Peyer's patch (tissue), 4 donors: ENCODE measurements around the gene ANO10. TPM values are rescaled to one million over a fixed set of nuclear protein-coding genes. Genes with fewer than 3 reads are reported as not detected.

ENCODE experiments used
- DNase-seq, 3 donors: peaks; one replicate each; pipeline ENCODE4 v3.0.0-alpha.2; 2017 to 2019
- H3K27ac ChIP-seq, 4 donors: fragments of 200-600 bp; sonication (generic); one replicate each; pipeline ENCODE4 v1.5.1; 2016 to 2019
- H3K27me3 ChIP-seq, 2 donors: fragments of 200-600 bp; sonication (generic); one replicate each; pipeline ENCODE4 v1.5.1; 2019
- H3K36me3 ChIP-seq, 3 donors: fragments of 200-600 bp; sonication (generic); one replicate each; pipeline ENCODE4 v1.5.1; 2016 to 2019
- H3K4me1 ChIP-seq, 4 donors: fragments of 200-600 bp; sonication (generic); one replicate each; pipeline ENCODE4 v1.5.1; 2016 to 2019
- H3K4me3 ChIP-seq, 4 donors: fragments of 200-600 bp; sonication (generic); 1 replicate in 3 of 4; 2 replicates in 1 of 4; pipeline ENCODE4 v1.5.1; 2016 to 2019; ENCODE audit warnings: mild to moderate bottlenecking in 1 of 4
- H3K9me3 ChIP-seq, 4 donors: fragments of 200-600 bp; sonication (generic); one replicate each; pipeline ENCODE4 v1.5.1; 2016 to 2019; ENCODE audit warnings: mild to moderate bottlenecking in 1 of 4
- CTCF ChIP-seq, 6 experiments: fragments of 450-650 bp in 4 of 6; fragments of 200-600 bp in 2 of 6; sonication (generic) in 1 of 6; IDR thresholded peaks; one replicate each; pipeline ENCODE4 v1.5.1; 2017 to 2019; ENCODE audit warnings: antibody characterized with exemption in 6 of 6, mild to moderate bottlenecking in 3 of 6, moderate library complexity in 1 of 6
- POLR2A ChIP-seq, 2 donors: fragments of 450-650 bp; IDR thresholded peaks; one replicate each; pipeline ENCODE4 v1.5.1; 2017; ENCODE audit warnings: antibody characterized with exemption in 2 of 2, mild to moderate bottlenecking in 2 of 2, moderate library complexity in 2 of 2
- total RNA-seq, 4 donors: library from RNA; depleted of rRNA; stranded (reverse); fragments of >200 nt; gene quantifications; one replicate each; pipeline ENCODE4 v1.1.0, GENCODE V29; 2016

The ANO10 gene
- total RNA-seq, 4 donors from 2014 or later, result 33.8 to 110 (median 70.0) TPM

- no peak for TF ChIP-seq POLR2A (IDR thresholded peaks at IDR 0.05)
- no peak for TF ChIP-seq CTCF (IDR thresholded peaks at IDR 0.05)
- no peak overlapping the region for H3K4me3 ChIP-seq
- H3K9me3 ChIP-seq, result no peaks in the 10 kb centered on the region
- peak overlapping the region in 2 of 4 donors; percentile 8 to 9 for H3K27ac ChIP-seq
- DNase-seq, result no peak
- no peaks in the 10 kb centered on the region for H3K27me3 ChIP-seq
- H3K4me1 ChIP-seq, result no peaks in the 10 kb centered on the region
- H3K36me3 ChIP-seq, result no peaks in the 10 kb centered on the region
These were observed 143.6 kb downstream of the ANO10 start for GRCh38 chr3:43478118-43478785.

- H3K4me1 ChIP-seq, result no peaks in the 10 kb centered on the region
- no peak for TF ChIP-seq CTCF (IDR thresholded peaks at IDR 0.05)
- no peak for TF ChIP-seq POLR2A (IDR thresholded peaks at IDR 0.05)
- peak overlapping the region in 3 of 4 donors; percentile 8 to 42 (median 9) for H3K27ac ChIP-seq
- no peaks in the 10 kb centered on the region for H3K27me3 ChIP-seq
- peak in 2 of 3 donors; percentile 45 to 75 for DNase-seq
- H3K36me3 ChIP-seq, result no peaks in the 10 kb centered on the region
- no peak overlapping the region for H3K4me3 ChIP-seq
- H3K9me3 ChIP-seq, result no peaks in the 10 kb centered on the region
These were observed 144.2 kb downstream of the ANO10 start for GRCh38 chr3:43477600-43477999.

GRCh38 chr3:43473737-43474136, 148.1 kb downstream of the ANO10 start:
- no peak for DNase-seq
- H3K27ac ChIP-seq, result no peak overlapping the region
- no peaks in the 10 kb centered on the region for H3K4me1 ChIP-seq
- no peaks in the 10 kb centered on the region for H3K36me3 ChIP-seq
- no peaks in the 10 kb centered on the region for H3K27me3 ChIP-seq
- TF ChIP-seq POLR2A (IDR thresholded peaks at IDR 0.05) (no peak), CTCF (IDR thresholded peaks at IDR 0.05) (no peak)
- no peaks in the 10 kb centered on the region for H3K9me3 ChIP-seq
- H3K4me3 ChIP-seq, result no peak overlapping the region

- TF ChIP-seq POLR2A (IDR thresholded peaks at IDR 0.05) (no peak), CTCF (IDR thresholded peaks at IDR 0.05) (no peak)
- Histone ChIP-seq H3K27ac (no peak overlapping the region), H3K4me3 (no peak overlapping the region), H3K9me3 (no peaks in the 10 kb centered on the region), H3K36me3 (no peaks in the 10 kb centered on the region), H3K4me1 (no peaks in the 10 kb centered on the region), H3K27me3 (no peaks in the 10 kb centered on the region)
- DNase-seq, result no peak
These were observed 148.6 kb downstream of the ANO10 start for GRCh38 chr3:43473244-43473643.

- no peaks in the 10 kb centered on the region for H3K9me3 ChIP-seq
- H3K27ac ChIP-seq, result no peak overlapping the region
- no peaks in the 10 kb centered on the region for H3K27me3 ChIP-seq
- H3K4me1 ChIP-seq, result no peaks in the 10 kb centered on the region
- no peak overlapping the region for H3K4me3 ChIP-seq
- TF ChIP-seq POLR2A (IDR thresholded peaks at IDR 0.05) (no peak), CTCF (IDR thresholded peaks at IDR 0.05) (no peak)
- DNase-seq, result no peak
- H3K36me3 ChIP-seq, result no peaks in the 10 kb centered on the region
These were observed 153.7 kb downstream of the ANO10 start for GRCh38 chr3:43468133-43468532.
